Heart left ventricle (tissue), 13 donors: ENCODE data around the gene VPS39.

Source experiments
- POLR2A ChIP-seq, 2 donors: fragments of 450-650 bp; IDR thresholded peaks; one replicate each; pipeline ENCODE4 v1.6.1; 2017; ENCODE audit warnings: antibody characterized with exemption in 2 of 2, mild to moderate bottlenecking in 2 of 2, moderate library complexity in 2 of 2
- TF ChIP-seq, protein P1 (sequence below), 12 donors: fragments of 200-600 bp; sonication (generic) in 4 of 12; IDR thresholded peaks; one replicate each; pipeline versions ENCODE4 v1.5.0 to v1.8.0; 2018 to 2022; ENCODE audit warnings: antibody characterized with exemption in 12 of 12, mild to moderate bottlenecking in 5 of 12
- donor health status: ischemic (EF 13 %, LVEDD 7.1; RV severe dilation, severe dysfunction).
- donor health status: DM: no; HTN: yes; CAD: no.
- donor health status: DM: no; HTN: no; CAD: no.
- donor health status: ischemic (EF 25% LVEDD 6.9; RV normal size, moderate dysfunction).
- donor health status: ischemic (EF 25% LVEDD 5.7; RV mildly dilated, moderate dysfunction).
- donor health status: ischemic (EF 35%, LVEDD 5.7; RV mildly dilated, moderate dysfunction).
- donor health status: nonischemic (EF 11% LVEDD 7.7; RV severe dilation, severe dysfunction).
- donor health status: DM: yes; HTN: yes; CAD: no.
- donor health status: PGD.
- donor health status: ischemic (EF 29% LVEDD 5.4; RV normal size, mild dysfunction).
- donor health status: nonischemic (EF 23%, LVEDD 6.1; RV moderate dilation, normal function).

GRCh38 chr15:42143866-42144625, 64.1 kb downstream of the VPS39 start:
- TF ChIP-seq, protein P1, sequence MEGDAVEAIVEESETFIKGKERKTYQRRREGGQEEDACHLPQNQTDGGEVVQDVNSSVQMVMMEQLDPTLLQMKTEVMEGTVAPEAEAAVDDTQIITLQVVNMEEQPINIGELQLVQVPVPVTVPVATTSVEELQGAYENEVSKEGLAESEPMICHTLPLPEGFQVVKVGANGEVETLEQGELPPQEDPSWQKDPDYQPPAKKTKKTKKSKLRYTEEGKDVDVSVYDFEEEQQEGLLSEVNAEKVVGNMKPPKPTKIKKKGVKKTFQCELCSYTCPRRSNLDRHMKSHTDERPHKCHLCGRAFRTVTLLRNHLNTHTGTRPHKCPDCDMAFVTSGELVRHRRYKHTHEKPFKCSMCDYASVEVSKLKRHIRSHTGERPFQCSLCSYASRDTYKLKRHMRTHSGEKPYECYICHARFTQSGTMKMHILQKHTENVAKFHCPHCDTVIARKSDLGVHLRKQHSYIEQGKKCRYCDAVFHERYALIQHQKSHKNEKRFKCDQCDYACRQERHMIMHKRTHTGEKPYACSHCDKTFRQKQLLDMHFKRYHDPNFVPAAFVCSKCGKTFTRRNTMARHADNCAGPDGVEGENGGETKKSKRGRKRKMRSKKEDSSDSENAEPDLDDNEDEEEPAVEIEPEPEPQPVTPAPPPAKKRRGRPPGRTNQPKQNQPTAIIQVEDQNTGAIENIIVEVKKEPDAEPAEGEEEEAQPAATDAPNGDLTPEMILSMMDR (IDR thresholded peaks at IDR 0.05): no peak
- TF ChIP-seq POLR2A (IDR thresholded peaks at IDR 0.05): no peak
